Activated effector memory CD4-positive, alpha-beta T cell treated with anti-CD3 and anti-CD28 coated beads, Interleukin-2, amount 50 U/mL, for 16 hours (primary cell): Measurements from ENCODE around the gene ANKS6.

ENCODE experiments used
- DNase-seq: peaks from one replicate; pipeline ENCODE4 v3.0.0-alpha.2; 2020

ANKS6 gene

GRCh38 chr9:98811051-98811650, 14.8 kb upstream of the ANKS6 start:
- DNase-seq: no peak

GRCh38 chr9:98810102-98810842, 13.9 kb upstream of the ANKS6 start:
- DNase-seq: no peak

- no peak for DNase-seq
Measured at GRCh38 chr9:98809311-98810101, 13.2 kb upstream of the ANKS6 start.

DNA sequence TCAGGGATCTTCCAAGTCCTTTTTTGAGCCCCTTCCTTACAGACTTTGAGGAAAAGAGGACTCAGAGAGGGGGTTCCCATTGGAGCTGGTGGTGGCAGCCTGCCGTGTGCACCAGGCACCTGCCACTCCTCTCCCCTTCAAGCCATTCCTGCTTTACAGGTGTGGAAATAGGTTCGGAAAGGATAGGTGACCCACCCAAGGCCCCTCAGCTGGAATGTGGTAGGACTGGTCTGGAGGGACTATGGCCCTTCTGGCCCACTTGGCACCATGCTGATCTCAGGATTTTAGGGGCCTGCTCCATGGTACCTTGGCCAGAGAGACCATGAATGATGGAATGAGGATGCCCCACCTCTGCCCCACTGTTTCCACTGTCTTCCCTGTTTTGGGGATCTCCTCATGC, 12.5 kb upstream of the ANKS6 start:
- no peak for DNase-seq

DNA sequence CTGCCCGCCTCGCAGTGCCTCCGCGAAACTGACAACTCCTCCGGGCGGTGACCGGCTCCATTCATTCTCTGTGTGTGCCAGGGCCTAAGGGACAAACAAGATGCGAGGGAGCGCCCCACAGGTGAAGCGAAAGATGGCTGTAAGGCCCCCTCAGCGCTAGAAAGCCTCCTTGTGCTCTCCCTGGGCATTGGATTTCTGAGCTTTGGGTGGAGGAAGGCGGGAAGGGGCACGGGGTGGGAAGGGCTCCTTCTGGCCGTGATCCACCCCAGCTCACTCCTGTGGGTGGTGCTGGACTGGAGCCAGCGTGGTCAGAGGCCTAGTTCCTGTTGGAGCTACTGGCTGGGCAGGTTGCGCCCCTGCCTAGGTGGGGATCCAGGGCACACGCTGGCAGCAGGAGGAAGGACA, 12.1 kb upstream of the ANKS6 start:
- no peak for DNase-seq

GRCh38 chr9:98807814-98808195, 11.4 kb upstream of the ANKS6 start:
- DNase-seq: no peak

DNA sequence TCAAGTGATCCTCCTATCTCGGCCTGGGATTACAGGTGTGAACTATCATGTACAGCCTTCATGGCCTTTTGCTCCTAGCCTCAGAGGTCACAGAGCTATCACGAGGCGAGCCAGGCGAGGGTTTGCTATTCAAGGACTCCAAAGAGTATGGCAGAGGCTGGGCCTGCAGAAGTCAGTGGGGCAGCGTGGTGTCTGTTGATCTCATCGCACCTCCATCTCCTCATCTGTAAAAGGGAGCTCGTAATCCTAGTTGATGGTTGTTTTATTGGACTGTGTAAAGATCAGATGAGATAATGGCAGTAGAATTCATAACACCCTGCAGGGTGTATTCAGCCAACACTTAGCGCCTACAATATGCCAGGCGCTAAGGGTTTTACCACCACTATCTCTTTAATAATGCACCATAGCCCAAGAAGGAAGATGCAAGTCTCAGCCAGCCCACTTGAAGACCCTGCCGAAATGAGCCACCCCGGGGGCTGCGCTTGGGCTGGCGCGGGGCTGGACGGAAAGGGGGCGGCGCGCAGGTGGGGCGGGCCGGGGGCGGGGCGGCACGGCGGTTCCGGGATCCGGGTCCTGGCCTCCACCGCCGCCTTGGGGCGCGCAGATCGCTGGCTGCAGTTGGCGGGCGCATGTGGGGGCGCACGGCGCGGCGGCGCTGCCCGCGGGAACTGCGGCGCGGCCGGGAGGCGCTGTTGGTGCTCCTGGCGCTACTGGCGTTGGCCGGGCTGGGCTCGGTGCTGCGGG, 10.9 kb upstream of the ANKS6 start, which contains the start of gene GALNT12:
GALNT12 (plus strand) TSS at position 601 of the 744 bp plus-strand sequence; CDS start at position 630, 29 bp downstream.
- peak; percentile 81 for DNase-seq

DNA sequence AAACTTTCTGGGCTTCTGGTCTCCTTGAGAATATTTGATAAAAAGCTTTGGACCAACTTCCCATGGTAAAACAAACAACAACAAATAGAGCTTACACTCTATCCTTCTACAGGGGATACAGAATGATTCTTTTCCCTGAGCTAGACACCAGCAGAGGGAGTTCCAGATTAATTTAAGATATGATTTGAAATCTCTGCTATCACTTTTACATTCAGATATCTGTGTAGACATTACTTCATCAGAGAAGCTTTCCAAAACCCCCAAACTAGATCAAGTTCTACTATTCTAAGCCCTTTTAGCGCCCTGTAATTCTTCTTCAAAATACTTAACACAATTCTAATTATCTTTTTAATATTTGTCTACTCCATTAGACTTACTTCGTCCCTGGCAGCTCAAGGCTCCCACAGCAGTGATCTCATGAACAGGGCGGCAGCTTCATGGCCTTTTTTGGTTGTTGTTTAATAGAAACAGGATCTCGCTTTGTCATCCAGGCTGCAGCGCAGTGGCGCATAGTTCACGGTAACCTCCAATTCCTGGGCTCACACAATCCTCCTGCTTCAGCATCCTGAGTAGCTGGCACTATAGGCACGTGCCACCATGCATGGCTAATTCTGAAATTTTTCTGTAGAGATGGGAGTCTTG, 10.2 kb upstream of the ANKS6 start:
- no peak for DNase-seq

- no peak for DNase-seq
Measured at GRCh38 chr9:98805506-98806272, 9.3 kb upstream of the ANKS6 start.

- no peak for DNase-seq
Measured at GRCh38 chr9:98804083-98804482, 7.7 kb upstream of the ANKS6 start.

DNA sequence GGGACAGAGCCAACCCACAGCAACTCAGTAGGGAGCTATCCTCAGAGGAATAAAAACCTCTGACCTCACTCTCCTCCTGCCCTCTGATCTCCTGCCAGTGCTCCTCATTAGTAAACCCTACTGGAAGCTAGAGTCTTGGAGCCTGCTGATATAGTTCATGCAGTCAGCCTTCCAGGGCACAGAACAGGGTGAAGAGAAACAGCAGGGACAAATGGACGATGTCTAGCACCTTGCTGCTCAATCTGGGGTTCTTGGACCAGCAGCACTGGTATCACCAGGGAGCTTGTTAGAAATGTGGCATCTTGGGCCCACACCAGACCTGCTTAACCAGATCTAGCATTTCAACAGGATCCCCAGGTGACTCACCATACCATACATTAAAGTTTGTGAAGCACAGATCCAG, 5.6 kb upstream of the ANKS6 start:
- DNase-seq: no peak

DNA sequence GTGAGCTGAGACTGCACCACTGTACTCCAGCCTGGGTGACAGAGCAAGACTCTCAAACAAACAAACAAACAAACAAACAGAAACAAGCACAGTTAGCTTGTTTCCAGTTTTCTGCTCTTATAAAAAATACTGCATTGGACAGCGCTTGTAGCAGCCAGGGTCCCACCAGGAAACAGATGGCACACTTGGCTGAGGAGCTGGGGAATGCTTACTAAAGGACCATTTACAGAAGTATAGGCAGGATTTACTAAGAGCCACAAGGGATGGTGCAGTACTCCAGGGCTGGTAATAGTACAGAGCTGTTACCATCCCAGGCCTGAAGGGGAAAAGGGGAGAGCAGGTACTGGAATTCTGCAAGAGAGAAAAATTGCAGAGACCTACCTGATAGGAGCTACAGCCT, 5.2 kb upstream of the ANKS6 start:
- no peak for DNase-seq

- no peak for DNase-seq
Measured at GRCh38 chr9:98798254-98798653, 1.9 kb upstream of the ANKS6 start.

DNA sequence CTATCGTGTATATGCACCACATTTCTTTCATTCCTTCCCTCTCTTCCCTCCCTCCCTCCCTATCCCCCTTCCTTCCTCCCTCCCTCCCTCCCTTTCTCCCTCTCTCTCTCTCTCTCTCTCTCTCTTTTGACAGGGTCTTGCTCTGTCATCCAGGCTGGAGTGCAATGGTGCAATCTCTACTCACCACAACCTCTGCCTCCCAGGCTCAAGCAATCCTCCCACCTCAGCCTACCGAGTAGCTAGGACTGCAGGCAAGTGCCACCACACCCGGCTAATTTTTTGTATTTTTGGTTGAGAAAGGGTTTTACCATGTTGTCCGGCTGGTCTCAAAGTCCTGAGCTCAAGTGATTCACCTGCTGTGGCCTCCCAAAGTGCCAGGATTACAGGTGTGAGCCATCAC, 1.1 kb upstream of the ANKS6 start:
- no peak for DNase-seq

DNA sequence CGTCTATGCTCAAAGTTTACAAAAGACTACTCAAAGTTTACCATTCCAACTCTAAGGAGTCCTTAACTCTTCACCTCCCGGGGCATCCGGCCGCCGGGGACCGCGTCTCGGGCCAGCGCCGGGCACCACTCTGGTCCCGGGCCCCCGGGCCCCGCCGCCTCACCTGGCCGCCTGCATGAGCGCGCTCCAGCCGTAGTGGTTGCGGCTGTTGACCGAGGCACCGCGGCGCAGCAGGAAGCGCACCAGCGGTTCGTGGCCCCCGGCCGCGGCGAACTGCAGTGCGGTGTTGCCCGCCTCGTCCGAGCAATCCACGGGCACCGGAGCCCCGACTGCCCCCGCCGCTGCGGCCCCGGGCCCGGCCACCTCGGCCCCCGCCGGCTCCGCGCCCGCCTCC, 388 bp downstream of the ANKS6 start:
- peak; percentile 66 for DNase-seq

- no peak for DNase-seq
Measured at GRCh38 chr9:98795295-98795955, 930 bp downstream of the ANKS6 start.

GRCh38 chr9:98794802-98795201, 1.6 kb downstream of the ANKS6 start:
- DNase-seq: no peak

DNA sequence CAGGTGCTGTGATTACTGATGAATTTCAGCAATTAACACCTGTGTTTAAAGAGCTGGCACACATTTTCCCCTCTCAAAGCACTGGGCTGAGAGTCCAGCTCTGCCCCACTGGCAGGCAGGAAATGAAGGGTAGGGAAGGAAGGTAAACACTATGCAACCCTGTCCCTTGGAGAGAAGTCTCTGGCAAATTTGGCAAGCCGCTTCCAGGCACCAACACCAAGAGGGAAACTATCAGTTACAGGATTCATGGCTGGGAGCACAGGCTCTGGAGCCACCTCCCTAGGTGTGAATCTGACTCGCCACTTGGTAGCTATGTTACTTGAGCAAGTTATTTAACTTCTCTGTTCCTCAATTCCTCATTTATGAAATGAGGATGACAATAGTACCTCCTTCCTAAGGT, 3.3 kb downstream of the ANKS6 start:
- DNase-seq: no peak

GRCh38 chr9:98791608-98792490, 4.5 kb downstream of the ANKS6 start:
- DNase-seq: no peak
